Testis (tissue), 5 donors: ENCODE data around the gene ALOX15B. TPM values are rescaled to one million over a fixed set of nuclear protein-coding genes. Genes with fewer than 3 reads are reported as not detected.

Source experiments
- DNase-seq: peaks from one replicate; pipeline ENCODE4 v3.0.0-alpha.2; 2019
- H3K27ac ChIP-seq, 2 donors: fragments of 200-600 bp; sonication (generic); one replicate each; pipeline ENCODE4 v1.5.1; 2019
- H3K27me3 ChIP-seq: fragments of 200-600 bp; sonication (generic); one replicate; pipeline ENCODE4 v1.5.1; 2019
- H3K36me3 ChIP-seq: fragments of 200-600 bp; sonication (generic); one replicate; pipeline ENCODE4 v1.5.1; 2017; ENCODE audit warnings: low read depth; ENCODE audit errors: missing control alignments
- H3K4me1 ChIP-seq: fragments of 200-600 bp; sonication (generic); one replicate; pipeline ENCODE4 v1.5.1; 2019
- H3K4me3 ChIP-seq, 2 donors: fragments of 200-600 bp; sonication (generic); one replicate each; pipeline ENCODE4 v1.5.1; 2017 to 2019
- H3K9me3 ChIP-seq: fragments of 200-600 bp; sonication (generic); one replicate; pipeline ENCODE4 v1.5.1; 2017
- CTCF ChIP-seq, 3 experiments: fragments of 450-650 bp in 2 of 3; fragments of 200-600 bp in 1 of 3; sonication (generic) in 1 of 3; IDR thresholded peaks; one replicate each; pipeline ENCODE4 v1.5.1; 2016 to 2019; ENCODE audit warnings: antibody characterized with exemption in 3 of 3, mild to moderate bottlenecking in 2 of 3, moderate library complexity in 1 of 3
- POLR2A ChIP-seq: fragments of 450-650 bp; IDR thresholded peaks from one replicate; pipeline ENCODE4 v1.6.1; 2017; ENCODE audit warnings: antibody characterized with exemption, mild to moderate bottlenecking, moderate library complexity
- WGBS, 2 donors: methylation state at CpG; one replicate each; pipeline ENCODE4 v1.1.5; 2018; 5-methylcytosine and 5-hydroxymethylcytosine counted together
- intact Hi-C: fragments of 100-400 bp; cut with DNase I; formaldehyde crosslinking; loops from one replicate; pipeline ENCODE4 v1.15.1; 2023; ENCODE audit warnings: low total_unique reads
- long read RNA-seq, 2 donors: transcript quantifications; one replicate each; lab custom pipeline, GENCODE V29; 2026
- polyA plus RNA-seq: library from polyadenylated mRNA; stranded (reverse); fragments of 350-450 nt; fragmentation: Illumina TruSeq; extraction: RNeasy Lipid Tissue Mini Kit (QIAGEN cat#74804); gene quantifications from one replicate; pipeline ENCODE4 v1.2.3, GENCODE V29; 2014; ENCODE audit warnings: low read depth, low replicate concordance; ENCODE audit not compliant: insufficient read depth
- total RNA-seq, 2 donors: library from RNA; depleted of rRNA; stranded (reverse); fragments of >200 nt; gene quantifications; one replicate each; pipeline ENCODE4 v1.2.3, GENCODE V29; 2016

ALOX15B gene
- total RNA-seq (1 to 10 TPM in 1 of 2 donors, under 1 TPM in 1; 0.79 to 2.2 TPM), polyA plus RNA-seq (1.8 TPM)
- long read RNA-seq, donor 1, result 0 reads
- long read RNA-seq, donor 2, result 0 reads

- peak within 1 kb of the TSS in 1 of 2 donors; percentile 53 for H3K4me3 ChIP-seq
- DNase-seq, result no peak
- H3K9me3 ChIP-seq, result no peaks in the 10 kb centered on the region
- intact Hi-C loops, result no loop called here
- no peaks in the 10 kb centered on the region for H3K4me1 ChIP-seq
- 6 to 10% methylated on average over 2 to 32 of the region's 37 CpGs for WGBS, 2 donors
- no peaks in the 10 kb centered on the region for H3K36me3 ChIP-seq
- TF ChIP-seq CTCF (IDR thresholded peaks at IDR 0.05) (no peak), POLR2A (no peak)
- H3K27me3 ChIP-seq, result no peaks in the 10 kb centered on the region
- H3K27ac ChIP-seq, result no peak within 1 kb of the TSS
These were observed at the start of gene ALOX15B for GRCh38 chr17:8038954-8039610. TSS of gene ALOX15B (plus strand) at chr17:8039059. CDS start at chr17:8039156, 97 bp downstream.

GRCh38 chr17:7989781-7990655 is 48.8 kb upstream of the ALOX15B start:
- DNase-seq, result peak; percentile 92
- Histone ChIP-seq H3K27ac (peak overlapping the region in 1 of 2 donors; percentile 30), H3K27me3 (no peaks in the 10 kb centered on the region), H3K9me3 (no peaks in the 10 kb centered on the region), H3K4me3 (peak overlapping the region; percentile 51 to 63), H3K4me1 (no peaks in the 10 kb centered on the region), H3K36me3 (no peaks in the 10 kb centered on the region)
- intact Hi-C loops, result loop anchor here (5.0 to 10.0 kb wide), 2 partner anchors 55 to 78 kb away; no protein-coding TSS in a partner anchor
- TF ChIP-seq CTCF (IDR thresholded peaks at IDR 0.05) (peak; percentile 89 to 95 (median 92)), POLR2A (no peak)
- WGBS, 2 donors, result 3 to 6% methylated on average over 21 to 59 of the region's 59 CpGs

GRCh38 chr17:7992516-7992915 is 46.3 kb upstream of the ALOX15B start:
- no peaks in the 10 kb centered on the region for H3K9me3 ChIP-seq
- DNase-seq, result no peak
- H3K4me1 ChIP-seq, result no peaks in the 10 kb centered on the region
- no peak overlapping the region for H3K4me3 ChIP-seq
- WGBS, 2 donors, result 73 to 89% methylated on average over 2 of the region's 2 CpGs
- intact Hi-C loops, result loop anchor here (5.0 to 10.0 kb wide), 2 partner anchors 52 to 80 kb away; no protein-coding TSS in a partner anchor
- TF ChIP-seq POLR2A, result no peak
- no peaks in the 10 kb centered on the region for H3K27me3 ChIP-seq
- H3K27ac ChIP-seq, result no peak overlapping the region
- no peaks in the 10 kb centered on the region for H3K36me3 ChIP-seq

- Histone ChIP-seq H3K4me1 (no peaks in the 10 kb centered on the region), H3K36me3 (no peaks in the 10 kb centered on the region), H3K27me3 (no peaks in the 10 kb centered on the region), H3K4me3 (no peak overlapping the region), H3K27ac (no peak overlapping the region), H3K9me3 (no peaks in the 10 kb centered on the region)
- no peak for TF ChIP-seq CTCF (IDR thresholded peaks at IDR 0.05)
- TF ChIP-seq POLR2A, result no peak
- DNase-seq, result no peak
- 46 to 79% methylated on average over 3 of the region's 3 CpGs for WGBS, 2 donors
- intact Hi-C loops, result loop anchor here (5.0 to 10.0 kb wide), 2 partner anchors 52 to 81 kb away; no protein-coding TSS in a partner anchor
These were observed 45.9 kb upstream of the ALOX15B start for GRCh38 chr17:7992924-7993323.
